Stimulated activated naive CD8-positive, alpha-beta T cell treated with anti-CD3 and anti-CD28 coated beads, Interleukin-15, Interleukin-2, amounts not matched to agents 100 ng/mL and 50 ng/mL, for 24 hours (primary cell): ENCODE results near the gene PDE6H.

Experiments
- H3K27ac Mint-ChIP-seq: one replicate; pipeline ENCODE4 v1.8.0; 2021; ENCODE audit warnings: mild to moderate bottlenecking, mixed read lengths
- H3K27me3 Mint-ChIP-seq: one replicate; pipeline ENCODE4 v1.8.0; 2021; ENCODE audit warnings: mixed read lengths
- H3K36me3 Mint-ChIP-seq: one replicate; pipeline ENCODE4 v1.8.0; 2021; ENCODE audit warnings: low read depth, mixed read lengths
- H3K4me1 Mint-ChIP-seq: one replicate; pipeline ENCODE4 v1.8.0; 2021; ENCODE audit warnings: low read depth, mixed read lengths
- H3K4me3 Mint-ChIP-seq: one replicate; pipeline ENCODE4 v1.8.0; 2021; ENCODE audit warnings: mild to moderate bottlenecking, mixed read lengths
- H3K9me3 Mint-ChIP-seq: one replicate; pipeline ENCODE4 v1.8.0; 2021; ENCODE audit warnings: mixed read lengths

PDE6H gene

GRCh38 chr12:14942196-14942931 is 30.5 kb upstream of the PDE6H start:
- Mint-ChIP-seq H3K9me3 (no peaks in the 10 kb centered on the region), H3K27ac (peak overlapping the region; percentile 59), H3K36me3 (peaks cover 80% of the 10 kb centered on the region), H3K27me3 (no peaks in the 10 kb centered on the region), H3K4me3 (no peak overlapping the region), H3K4me1 (peaks cover 56% of the 10 kb centered on the region)

DNA sequence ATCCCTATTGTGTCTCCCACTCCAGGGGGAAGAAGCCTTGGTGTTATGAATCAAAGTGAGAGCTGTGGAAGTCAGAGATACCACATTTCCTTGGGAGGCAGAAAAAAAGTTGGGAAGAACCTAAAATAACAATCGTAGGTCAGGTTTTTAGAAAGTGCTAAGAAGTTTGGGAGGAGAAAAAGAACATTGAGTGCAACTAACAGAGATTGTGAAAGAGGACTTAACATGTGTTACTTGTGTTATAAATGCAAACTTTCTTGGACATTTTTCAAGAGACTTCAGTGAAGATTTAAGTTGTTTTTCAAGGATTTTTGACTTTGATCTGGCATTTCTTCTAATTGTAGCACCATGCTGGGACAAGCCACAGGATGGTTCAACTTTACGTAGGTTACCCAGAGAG is 26.7 kb upstream of the PDE6H start:
- Mint-ChIP-seq H3K9me3 (no peaks in the 10 kb centered on the region), H3K4me3 (peak overlapping the region; percentile 2), H3K27ac (peak overlapping the region; percentile 100), H3K27me3 (no peaks in the 10 kb centered on the region), H3K4me1 (peaks cover 66% of the 10 kb centered on the region), H3K36me3 (peaks cover 86% of the 10 kb centered on the region)

- Mint-ChIP-seq H3K27me3 (no peaks in the 10 kb centered on the region), H3K9me3 (no peaks in the 10 kb centered on the region), H3K4me1 (peaks cover 73% of the 10 kb centered on the region), H3K27ac (peak overlapping the region; percentile 100), H3K36me3 (peaks cover 83% of the 10 kb centered on the region), H3K4me3 (peak overlapping the region; percentile 84)
Observed at GRCh38 chr12:14946861-14947260, 26.0 kb upstream of the PDE6H start.

DNA sequence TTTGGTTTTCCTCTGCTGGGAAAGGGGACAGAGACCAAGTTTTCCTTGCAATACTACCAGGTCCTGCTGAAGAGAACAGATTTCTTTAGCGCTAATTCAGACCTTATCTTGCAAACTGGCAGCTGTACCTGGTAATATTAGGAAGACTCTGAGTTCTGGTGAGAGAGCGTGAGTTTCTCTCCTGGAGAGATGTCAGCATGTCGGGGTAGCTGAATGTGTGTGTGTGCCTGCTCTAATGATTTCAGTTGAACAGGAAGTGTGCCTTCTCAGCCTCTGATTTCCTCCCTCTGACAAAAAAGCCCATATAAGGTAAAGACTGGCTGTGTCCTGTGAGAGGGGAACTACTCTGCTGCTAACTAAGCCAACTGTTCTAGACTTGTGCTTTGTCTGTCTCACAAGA is 24.2 kb upstream of the PDE6H start:
- H3K27ac Mint-ChIP-seq, result peak overlapping the region; percentile 100
- H3K9me3 Mint-ChIP-seq, result no peaks in the 10 kb centered on the region
- no peaks in the 10 kb centered on the region for H3K27me3 Mint-ChIP-seq
- peaks cover 91% of the 10 kb centered on the region for H3K4me1 Mint-ChIP-seq
- peak overlapping the region; percentile 84 for H3K4me3 Mint-ChIP-seq
- peaks cover 80% of the 10 kb centered on the region for H3K36me3 Mint-ChIP-seq

GRCh38 chr12:14949631-14950030 is 23.2 kb upstream of the PDE6H start:
- Mint-ChIP-seq H3K27me3 (no peaks in the 10 kb centered on the region), H3K9me3 (no peaks in the 10 kb centered on the region), H3K4me3 (peak overlapping the region; percentile 84), H3K4me1 (peaks cover 98% of the 10 kb centered on the region), H3K27ac (peak overlapping the region; percentile 100), H3K36me3 (peaks cover 80% of the 10 kb centered on the region)

DNA sequence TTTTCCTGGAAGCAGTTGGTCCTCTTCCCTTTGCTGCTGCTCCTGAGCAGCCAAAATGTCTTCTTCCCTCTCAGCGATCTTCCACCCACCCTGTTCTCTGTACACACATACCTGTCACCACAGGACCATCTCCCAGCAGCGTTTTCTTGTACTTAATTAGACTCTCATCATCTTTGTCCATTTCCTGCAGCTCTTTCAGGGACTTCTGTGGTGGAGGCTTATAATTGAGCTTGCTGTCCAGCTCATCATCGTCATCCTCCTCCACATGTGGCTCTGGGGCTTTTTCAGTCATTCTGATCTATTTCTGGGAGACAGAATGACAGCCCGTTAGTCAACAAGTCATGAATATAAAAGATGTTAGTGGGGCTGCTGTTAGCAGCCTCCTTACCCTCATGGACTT is 22.4 kb upstream of the PDE6H start:
- no peaks in the 10 kb centered on the region for H3K9me3 Mint-ChIP-seq
- peaks cover 96% of the 10 kb centered on the region for H3K4me1 Mint-ChIP-seq
- peak overlapping the region; percentile 100 for H3K27ac Mint-ChIP-seq
- peaks cover 73% of the 10 kb centered on the region for H3K36me3 Mint-ChIP-seq
- peak overlapping the region; percentile 84 for H3K4me3 Mint-ChIP-seq
- no peaks in the 10 kb centered on the region for H3K27me3 Mint-ChIP-seq

- Mint-ChIP-seq H3K27me3 (no peaks in the 10 kb centered on the region), H3K27ac (peak overlapping the region; percentile 100), H3K4me1 (peaks cover 96% of the 10 kb centered on the region), H3K36me3 (peaks cover 66% of the 10 kb centered on the region), H3K4me3 (peak overlapping the region; percentile 84), H3K9me3 (no peaks in the 10 kb centered on the region)
Observed at GRCh38 chr12:14950982-14951746, 21.7 kb upstream of the PDE6H start.

- Mint-ChIP-seq H3K36me3 (peaks cover 59% of the 10 kb centered on the region), H3K4me1 (peaks cover 96% of the 10 kb centered on the region), H3K4me3 (peak overlapping the region; percentile 84), H3K9me3 (no peaks in the 10 kb centered on the region), H3K27ac (peak overlapping the region; percentile 100), H3K27me3 (no peaks in the 10 kb centered on the region)
Observed at GRCh38 chr12:14951851-14952250, 21.0 kb upstream of the PDE6H start.

DNA sequence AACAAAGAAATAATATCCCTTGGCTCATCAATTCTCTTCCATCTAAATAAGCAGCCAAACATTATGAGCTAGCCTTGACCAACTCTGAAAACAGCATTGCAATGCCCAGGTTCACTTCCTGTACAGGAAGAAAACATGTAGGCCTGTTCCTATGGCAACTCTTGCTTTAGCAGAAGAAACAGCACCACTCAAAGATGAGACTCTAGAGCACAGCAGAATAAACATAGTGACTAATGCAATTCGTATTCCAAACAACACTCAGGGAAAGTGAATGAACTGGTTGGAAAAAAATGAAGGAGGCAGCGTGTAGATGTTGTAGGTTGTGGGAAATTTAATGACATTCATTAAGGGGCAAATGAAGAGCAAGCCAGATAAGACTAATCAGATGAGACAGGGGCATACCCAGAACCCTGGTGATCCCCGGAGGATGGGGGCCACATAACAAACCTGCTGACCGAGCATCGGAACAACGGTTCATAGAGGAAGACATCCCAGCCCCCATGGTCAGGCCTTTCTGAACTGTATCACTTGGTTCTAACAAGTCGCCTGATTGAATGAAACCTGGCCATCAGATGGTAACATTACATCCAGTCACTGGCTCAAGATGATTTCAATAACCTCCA is 20.4 kb upstream of the PDE6H start:
- peaks cover 96% of the 10 kb centered on the region for H3K4me1 Mint-ChIP-seq
- H3K36me3 Mint-ChIP-seq, result peaks cover 53% of the 10 kb centered on the region
- peak overlapping the region; percentile 100 for H3K27ac Mint-ChIP-seq
- no peaks in the 10 kb centered on the region for H3K27me3 Mint-ChIP-seq
- H3K9me3 Mint-ChIP-seq, result no peaks in the 10 kb centered on the region
- H3K4me3 Mint-ChIP-seq, result peak overlapping the region; percentile 84

DNA sequence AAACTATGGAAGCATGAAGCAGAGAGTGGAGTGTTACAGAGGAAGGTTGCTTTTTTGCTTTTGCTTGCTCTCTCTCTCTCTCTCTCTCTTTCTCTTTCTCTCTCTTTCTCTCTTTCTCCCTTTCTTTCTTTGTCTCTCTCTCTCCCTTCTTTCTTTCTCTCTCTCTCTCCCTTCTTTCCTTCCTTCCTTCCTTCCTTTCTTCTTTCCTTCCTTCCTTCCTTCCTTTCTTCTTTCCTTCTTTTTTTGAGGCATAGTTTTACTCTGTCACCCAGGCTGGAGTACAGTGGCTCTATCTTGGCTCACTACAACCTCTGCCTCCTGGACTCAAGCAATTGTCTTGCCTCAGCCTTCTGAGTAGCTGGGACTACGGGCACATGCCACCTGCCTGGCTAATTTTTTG is 19.1 kb upstream of the PDE6H start:
- Mint-ChIP-seq H3K36me3 (peaks cover 53% of the 10 kb centered on the region), H3K27ac (peak overlapping the region; percentile 100), H3K4me1 (peaks cover 97% of the 10 kb centered on the region), H3K27me3 (no peaks in the 10 kb centered on the region), H3K9me3 (no peaks in the 10 kb centered on the region), H3K4me3 (peak overlapping the region; percentile 77)

GRCh38 chr12:14954269-14954668 is 18.6 kb upstream of the PDE6H start:
- Mint-ChIP-seq H3K27ac (peak overlapping the region; percentile 100), H3K27me3 (no peaks in the 10 kb centered on the region), H3K4me3 (peak overlapping the region; percentile 77), H3K4me1 (peaks cover 97% of the 10 kb centered on the region), H3K9me3 (no peaks in the 10 kb centered on the region), H3K36me3 (peaks cover 52% of the 10 kb centered on the region)

DNA sequence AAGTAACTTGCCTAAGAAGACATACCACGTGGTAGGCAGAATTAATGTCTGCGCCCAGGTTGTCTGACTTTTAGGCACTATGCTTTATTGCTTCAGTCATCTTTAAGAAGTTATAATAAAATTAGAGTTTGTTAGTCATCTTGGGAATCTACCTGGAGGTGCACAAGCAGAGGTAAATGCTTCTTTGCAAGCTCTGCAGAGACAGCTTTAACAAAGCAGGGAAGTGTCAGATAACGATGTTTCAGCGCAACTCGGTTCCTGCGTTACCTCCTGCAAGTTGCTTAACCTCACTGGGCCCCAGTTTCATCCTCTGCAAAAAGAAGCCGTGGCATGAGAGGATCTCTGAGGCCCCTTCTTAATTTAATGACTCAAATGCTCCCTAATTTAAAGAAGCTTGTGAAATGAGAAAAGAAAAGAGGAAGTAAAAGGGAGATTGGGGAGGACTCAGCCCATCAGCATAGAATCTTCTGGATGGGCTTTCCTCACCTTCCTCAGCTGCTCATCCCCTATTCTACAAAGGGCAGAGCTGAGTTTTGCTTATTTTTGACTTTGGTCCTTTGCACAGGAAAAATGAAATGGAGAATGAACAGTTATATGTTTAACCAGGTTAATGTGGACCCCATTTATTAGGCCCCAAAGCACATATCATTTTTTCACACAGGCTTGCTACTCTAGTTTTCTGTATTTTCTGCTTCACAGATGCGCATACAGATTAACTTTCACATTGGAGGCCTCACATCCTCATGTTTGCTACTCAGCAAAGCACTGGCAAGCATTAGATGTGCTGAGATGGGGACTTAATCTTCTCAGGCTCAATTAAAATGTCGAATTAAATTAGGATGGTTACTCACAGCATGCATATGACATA is 16.6 kb upstream of the PDE6H start:
- peak overlapping the region; percentile 99 for H3K27ac Mint-ChIP-seq
- H3K36me3 Mint-ChIP-seq, result peaks cover 47% of the 10 kb centered on the region
- no peaks in the 10 kb centered on the region for H3K9me3 Mint-ChIP-seq
- peaks cover 86% of the 10 kb centered on the region for H3K4me1 Mint-ChIP-seq
- no peaks in the 10 kb centered on the region for H3K27me3 Mint-ChIP-seq
- peak overlapping the region; percentile 99 for H3K4me3 Mint-ChIP-seq

DNA sequence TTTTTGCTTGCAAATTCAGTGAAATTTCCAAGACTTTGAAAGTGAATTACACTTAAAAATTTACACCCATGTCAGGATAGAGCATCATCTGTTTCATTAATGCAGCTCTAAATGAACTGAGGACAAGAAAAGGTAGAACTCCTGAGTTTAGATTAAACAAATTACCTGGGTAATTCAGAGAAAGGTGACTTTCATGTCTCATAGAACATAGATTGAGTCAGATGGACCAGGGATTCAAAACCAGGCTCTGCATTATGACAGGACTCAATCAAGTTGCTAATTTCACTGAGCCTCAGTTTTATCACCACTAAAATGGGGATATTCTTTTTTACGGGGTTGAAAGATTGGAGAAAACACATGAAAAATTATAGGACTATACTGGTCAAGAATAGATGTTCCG is 15.9 kb upstream of the PDE6H start:
- peaks cover 41% of the 10 kb centered on the region for H3K36me3 Mint-ChIP-seq
- no peaks in the 10 kb centered on the region for H3K27me3 Mint-ChIP-seq

DNA sequence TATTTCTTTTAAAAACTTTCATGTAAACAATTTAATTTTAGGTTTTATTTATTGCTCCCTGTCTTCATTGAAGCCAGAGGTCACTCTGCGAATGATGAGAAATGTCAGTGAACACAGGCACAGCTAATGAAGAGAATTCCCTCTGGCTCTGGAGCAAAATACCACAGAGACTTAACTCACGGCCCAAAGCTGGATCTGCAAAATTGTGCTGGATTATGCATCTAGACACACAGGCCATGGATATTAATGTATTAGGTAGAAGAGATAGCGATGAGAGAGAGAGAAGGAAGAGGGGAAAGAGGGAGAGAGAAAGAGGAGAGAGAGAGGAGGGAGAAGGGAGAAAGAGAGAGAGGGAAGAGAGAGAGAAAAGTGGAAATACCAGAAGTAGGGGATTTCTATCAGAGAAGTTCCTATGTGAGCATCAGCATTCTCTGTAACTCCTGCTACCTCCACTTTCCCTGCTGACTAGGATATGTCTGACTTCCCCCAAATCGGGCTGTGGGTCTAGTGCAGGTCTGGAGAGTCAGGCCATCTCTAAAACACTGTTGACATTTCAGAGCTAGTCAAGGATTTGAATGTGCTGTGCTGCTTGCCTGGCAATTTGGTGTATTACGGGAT is 15.2 kb upstream of the PDE6H start:
- H3K36me3 Mint-ChIP-seq, result peaks cover 36% of the 10 kb centered on the region
- peak overlapping the region; percentile 99 for H3K27ac Mint-ChIP-seq
- peak overlapping the region; percentile 99 for H3K4me3 Mint-ChIP-seq
- H3K27me3 Mint-ChIP-seq, result no peaks in the 10 kb centered on the region
- H3K9me3 Mint-ChIP-seq, result no peaks in the 10 kb centered on the region
- H3K4me1 Mint-ChIP-seq, result peaks cover 72% of the 10 kb centered on the region

More for the DNA sequence above, 15.9 kb upstream of the PDE6H start:
- H3K4me3 Mint-ChIP-seq, result peak overlapping the region; percentile 99
- peaks cover 79% of the 10 kb centered on the region for H3K4me1 Mint-ChIP-seq
- peak overlapping the region; percentile 99 for H3K27ac Mint-ChIP-seq
- no peaks in the 10 kb centered on the region for H3K9me3 Mint-ChIP-seq
